GM21515 (cell line): Measurements from ENCODE around the gene ANAPC4.
"Not testable (repeated sequence)": the region's sequence is repeated elsewhere in the genome, so short reads cannot be mapped to it uniquely, and the experiment has no call there.

ENCODE experiments used
- ATAC-seq: cut with Tn5 transposase; IDR thresholded peaks from one replicate; pipeline ENCODE4 v1.9.1; 2021; ENCODE audit not compliant: unreplicated experiment

Gene ANAPC4, protein sequence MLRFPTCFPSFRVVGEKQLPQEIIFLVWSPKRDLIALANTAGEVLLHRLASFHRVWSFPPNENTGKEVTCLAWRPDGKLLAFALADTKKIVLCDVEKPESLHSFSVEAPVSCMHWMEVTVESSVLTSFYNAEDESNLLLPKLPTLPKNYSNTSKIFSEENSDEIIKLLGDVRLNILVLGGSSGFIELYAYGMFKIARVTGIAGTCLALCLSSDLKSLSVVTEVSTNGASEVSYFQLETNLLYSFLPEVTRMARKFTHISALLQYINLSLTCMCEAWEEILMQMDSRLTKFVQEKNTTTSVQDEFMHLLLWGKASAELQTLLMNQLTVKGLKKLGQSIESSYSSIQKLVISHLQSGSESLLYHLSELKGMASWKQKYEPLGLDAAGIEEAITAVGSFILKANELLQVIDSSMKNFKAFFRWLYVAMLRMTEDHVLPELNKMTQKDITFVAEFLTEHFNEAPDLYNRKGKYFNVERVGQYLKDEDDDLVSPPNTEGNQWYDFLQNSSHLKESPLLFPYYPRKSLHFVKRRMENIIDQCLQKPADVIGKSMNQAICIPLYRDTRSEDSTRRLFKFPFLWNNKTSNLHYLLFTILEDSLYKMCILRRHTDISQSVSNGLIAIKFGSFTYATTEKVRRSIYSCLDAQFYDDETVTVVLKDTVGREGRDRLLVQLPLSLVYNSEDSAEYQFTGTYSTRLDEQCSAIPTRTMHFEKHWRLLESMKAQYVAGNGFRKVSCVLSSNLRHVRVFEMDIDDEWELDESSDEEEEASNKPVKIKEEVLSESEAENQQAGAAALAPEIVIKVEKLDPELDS

DNA sequence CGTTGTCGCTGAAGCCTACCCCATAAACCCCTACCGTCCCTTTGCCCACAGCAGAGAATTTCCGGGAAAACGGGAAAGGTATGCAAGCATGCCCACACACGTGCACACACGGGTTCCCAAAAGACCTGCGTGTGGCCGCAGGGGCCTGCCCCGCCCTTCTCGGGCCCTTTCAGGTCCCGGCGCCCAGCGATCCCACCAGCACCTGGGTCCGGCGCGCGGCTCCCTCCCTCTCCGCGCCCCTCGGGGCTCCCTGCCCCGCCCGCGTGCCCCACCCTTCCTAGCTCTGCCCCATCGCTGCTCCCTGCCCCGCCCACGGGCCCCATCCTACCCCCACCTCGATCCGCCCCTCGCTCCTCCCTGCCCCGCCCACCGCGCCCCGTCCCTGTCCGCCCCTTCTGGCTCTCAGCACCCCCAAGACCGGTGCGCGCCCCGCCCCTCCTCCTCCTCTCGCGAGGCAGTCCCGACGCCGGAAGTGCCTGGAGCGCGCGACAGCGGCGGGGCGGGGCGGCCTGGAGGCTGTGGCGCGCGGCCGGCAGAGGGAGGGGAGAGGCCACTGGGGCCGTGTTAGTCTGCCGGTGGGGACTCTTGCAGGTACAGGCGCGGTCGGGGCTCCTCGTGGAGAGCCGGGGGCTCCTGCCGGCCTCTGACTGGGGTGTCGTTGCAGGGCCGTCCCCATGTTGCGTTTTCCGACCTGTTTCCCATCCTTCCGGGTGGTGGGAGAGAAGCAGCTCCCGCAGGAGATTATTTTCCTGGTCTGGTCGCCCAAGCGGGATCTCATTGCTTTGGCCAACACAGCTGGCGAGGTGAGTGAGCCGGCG is at the start of gene ANAPC4:
Gene ANAPC4, plus strand, starts transcription at position 510 of the 818 bp plus-strand sequence. Its CDS starts 165 bp downstream, at position 675.
- ATAC-seq, result peak; percentile 96

DNA sequence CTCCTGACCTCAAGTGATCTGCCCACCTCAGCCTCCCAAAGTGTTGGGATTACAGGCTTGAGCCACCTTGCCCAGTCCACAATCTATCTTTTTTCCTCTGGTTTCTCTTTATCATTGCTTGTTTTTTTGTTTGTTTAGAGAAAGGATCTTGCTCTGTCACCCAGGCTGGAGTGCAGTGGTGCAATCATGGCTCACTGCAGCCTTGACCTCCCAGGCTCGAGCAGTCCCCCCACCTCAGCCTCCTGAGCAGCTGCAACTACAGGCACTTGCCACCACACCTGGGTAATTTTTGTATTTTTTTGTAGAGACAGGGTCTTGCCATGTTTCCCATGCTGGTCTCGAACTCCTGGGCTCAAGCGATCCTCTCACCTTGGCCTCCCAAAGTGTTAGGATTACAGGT is 48.6 kb upstream of the ANAPC4 start:
- ATAC-seq, result not testable (repeated sequence)

DNA sequence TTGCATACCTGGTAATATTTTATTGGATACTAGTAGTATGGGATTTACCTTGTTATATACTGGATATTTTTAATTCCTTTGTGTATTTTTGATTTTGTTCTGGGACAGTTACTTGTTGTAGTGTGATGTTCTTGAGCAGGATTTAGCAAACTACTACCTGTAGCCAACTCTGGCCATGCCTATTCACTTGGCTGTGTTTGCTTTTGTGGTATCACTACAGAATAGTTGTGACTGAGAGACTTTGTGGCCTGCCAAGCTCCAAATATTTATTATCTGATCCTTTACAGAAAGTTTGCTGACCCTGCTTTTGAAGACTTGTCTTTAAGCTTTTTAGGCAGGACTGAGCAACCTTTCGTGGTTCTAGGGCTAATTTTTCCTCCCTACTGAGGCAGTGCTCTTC is 46.7 kb upstream of the ANAPC4 start:
- ATAC-seq, result no peak

DNA sequence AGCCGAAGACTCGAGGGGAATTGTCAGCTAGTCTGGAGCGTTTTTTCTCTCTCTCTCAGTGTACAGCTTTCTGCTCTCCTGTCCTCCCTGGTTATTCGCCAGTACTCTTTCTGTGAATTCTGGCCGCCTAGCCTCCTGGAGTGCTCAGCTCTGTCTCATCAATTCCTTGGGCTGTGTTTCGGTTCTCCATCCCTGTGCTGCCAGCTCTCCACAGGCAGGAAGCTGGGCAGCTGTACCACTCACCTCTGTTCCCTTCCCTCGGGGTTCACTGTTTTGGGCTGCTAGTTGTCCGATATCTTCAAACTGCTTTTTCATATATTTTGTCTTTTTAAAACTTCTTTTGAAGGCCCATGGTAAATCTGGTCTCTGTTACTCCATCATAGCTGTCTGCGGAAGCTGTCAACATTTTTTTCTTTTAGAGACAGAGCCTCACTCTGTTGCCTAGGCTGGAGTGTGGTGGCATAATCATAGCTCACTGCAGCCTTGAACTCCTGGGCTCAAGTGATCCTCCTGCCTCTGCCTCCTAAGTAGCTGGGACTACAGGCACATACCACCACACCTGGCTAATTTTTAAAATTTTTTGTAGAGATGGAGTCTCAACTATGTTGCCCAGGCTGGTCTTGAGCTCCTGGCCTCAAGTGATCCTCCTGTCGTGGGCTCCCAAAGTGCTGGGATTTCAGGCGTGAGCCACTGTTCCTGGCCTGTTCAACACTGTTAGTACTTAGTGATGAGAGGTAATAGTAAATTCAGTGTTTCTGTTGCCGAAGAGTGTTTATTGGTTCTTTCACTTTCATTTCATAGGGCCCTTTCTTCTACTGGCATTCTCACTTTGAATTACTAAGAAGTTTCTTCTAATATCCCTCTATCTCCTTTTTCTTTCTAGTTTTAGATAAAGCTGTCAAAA is 45.9 kb upstream of the ANAPC4 start:
- ATAC-seq, result peak; percentile 79

DNA sequence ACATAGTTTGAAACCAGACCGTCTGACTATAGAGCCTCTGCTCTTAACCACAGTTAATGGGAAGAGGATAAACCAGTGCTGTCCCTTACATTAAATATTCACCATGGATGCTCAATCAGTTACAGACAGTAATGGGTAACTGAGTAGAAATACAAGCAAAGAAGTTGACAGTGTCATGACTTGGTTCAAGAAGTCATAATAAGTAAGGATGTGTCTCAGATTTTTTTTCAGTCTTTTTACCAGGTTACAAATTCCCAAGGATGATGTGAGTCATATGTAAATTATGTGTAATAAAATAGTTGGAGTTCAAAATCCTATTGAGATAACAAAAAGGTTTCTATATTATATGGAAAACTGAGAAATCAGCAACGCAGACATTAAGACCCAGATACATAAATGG is 33.4 kb upstream of the ANAPC4 start:
- ATAC-seq, result no peak

DNA sequence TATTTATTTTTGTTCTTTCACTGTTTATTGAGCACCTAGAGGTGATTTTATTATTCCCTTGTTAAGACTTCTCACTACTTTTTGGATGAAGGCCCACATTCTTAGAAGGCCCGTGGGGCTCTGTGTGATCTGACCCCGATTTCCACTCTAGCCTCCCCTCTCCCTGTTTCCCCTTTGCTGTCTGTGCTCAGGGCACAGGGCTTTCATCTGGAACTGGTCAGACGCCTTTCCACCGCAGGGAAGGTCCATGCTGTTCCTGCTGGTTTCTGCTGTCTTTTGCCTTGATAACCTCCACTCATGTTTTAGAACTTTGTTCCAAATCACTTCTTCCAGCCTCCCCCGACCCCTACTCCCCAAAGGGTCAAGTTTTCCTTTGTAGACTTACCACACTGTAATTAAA is 31.3 kb upstream of the ANAPC4 start:
- no peak for ATAC-seq

DNA sequence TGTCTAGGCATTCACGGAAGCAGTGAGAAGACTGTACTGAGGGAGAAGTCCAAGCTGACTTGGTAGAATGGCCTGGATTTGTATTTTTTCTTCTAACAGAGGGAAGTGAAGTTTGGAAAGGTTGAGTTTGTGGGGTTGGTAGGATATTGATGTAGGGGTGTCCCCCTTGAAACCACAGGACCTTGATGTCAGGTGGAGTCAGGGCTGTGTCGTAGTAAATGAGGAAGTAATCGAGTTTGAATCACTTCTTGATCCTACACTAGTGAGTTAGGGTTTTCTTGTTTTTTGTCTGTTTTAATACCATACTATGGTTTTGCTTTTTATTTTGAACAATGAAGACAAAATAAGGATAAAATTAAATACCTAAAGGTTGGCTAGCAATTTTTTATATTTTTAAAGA is 30.1 kb upstream of the ANAPC4 start:
- peak; percentile 72 for ATAC-seq

DNA sequence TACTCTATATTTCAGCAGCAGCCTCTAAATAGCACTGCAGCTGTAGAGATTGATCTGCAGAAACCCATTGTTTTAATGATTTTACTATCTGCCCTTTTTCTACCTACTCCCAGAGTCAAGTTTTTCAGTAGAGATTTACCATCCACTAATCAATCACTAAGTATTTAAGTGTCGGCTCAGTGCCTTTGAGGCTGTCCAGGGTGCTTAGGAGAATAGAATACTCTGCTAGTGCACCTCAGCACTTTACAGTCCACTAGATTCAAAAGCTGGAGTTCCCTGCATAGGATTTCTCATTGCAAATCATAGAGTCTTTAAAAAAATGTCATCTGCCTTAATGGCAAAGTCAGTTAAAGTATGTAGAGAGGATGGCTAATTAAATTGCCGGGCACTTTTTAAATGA is 29.6 kb upstream of the ANAPC4 start:
- ATAC-seq, result no peak

DNA sequence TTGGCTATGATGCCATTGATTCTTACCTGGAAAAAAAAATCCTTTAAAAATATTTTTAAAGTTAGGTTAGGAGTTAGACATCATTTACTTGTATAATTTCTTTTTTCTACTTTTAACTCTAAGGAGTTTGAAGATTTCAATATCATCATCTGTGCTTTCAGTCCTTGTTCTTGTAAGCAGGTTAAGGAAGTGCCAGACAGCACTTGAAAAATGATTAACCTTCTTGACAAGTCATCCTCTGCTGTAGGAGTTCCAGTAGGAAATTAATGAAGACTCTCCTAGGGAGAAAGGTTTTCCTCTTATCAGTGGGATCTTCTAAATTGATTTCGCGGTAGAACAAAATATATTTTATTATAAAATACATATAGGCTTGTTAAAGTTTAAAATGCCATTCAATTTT is 29.1 kb upstream of the ANAPC4 start:
- no peak for ATAC-seq

DNA sequence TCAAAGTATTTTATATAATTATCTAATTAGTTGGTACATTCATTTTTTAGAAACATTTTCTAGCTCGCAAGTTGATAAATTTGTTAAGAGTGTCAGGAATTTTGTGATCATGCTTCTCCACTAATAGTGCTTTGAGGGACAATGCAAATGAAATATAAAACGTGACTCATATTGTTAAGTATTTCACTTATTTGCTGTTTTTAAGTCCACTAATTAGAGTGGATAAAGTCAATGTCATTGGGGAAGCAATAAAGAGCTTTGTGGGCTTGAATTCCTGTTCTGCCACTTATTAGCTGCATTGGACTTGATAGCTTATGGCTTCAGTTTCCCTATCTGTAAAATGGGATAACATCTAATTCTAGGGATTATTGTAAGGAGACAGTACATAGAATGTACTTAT is 26.5 kb upstream of the ANAPC4 start:
- ATAC-seq, result no peak

DNA sequence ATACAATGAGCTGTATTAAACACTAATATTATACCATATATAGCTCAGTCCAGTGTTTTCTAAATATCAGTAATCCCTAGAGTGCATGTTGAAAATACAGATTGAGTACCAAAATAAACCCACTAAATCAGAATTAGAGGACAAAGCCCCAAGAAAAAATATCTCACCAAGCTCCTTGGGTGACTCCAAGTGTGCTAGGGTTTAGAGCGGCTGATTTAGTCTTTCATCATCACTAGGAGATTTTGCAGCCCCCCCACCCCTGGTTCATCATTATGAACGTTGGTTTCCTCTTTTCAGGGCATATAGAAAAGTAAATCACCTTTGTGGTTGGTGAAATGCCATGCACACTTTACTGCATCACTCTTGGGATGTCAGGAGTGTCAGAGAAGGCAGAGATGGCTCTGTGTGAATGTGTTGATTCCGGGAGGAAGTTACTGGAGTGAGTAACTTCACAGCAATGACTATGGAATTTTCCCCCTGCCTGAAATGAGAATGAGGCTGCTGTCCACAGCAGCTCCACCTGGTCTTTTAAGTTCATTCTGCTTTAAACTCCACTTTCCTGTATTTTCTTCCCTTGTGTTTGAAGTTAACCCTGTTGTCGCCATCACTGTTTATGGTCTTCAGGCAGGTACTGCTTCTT is 25.2 kb upstream of the ANAPC4 start:
- ATAC-seq, result no peak

DNA sequence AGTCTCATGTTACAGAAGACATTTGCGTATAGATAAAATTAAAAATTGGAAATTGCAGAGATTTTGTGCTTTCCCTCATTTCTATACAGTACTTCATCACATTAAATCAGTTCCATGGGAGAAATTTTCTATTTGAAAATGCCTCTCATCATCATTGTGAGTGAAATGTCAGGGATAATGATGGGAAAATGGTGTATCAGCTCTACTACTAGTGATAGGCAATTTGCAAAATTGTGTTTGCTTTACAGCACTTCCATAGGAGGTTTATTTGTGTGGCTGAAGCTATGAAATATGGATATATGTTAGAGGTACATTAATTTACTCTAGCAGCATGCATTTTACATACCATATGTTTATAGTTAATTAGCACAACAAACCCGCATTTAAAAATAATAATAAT is 21.0 kb upstream of the ANAPC4 start:
- no peak for ATAC-seq

DNA sequence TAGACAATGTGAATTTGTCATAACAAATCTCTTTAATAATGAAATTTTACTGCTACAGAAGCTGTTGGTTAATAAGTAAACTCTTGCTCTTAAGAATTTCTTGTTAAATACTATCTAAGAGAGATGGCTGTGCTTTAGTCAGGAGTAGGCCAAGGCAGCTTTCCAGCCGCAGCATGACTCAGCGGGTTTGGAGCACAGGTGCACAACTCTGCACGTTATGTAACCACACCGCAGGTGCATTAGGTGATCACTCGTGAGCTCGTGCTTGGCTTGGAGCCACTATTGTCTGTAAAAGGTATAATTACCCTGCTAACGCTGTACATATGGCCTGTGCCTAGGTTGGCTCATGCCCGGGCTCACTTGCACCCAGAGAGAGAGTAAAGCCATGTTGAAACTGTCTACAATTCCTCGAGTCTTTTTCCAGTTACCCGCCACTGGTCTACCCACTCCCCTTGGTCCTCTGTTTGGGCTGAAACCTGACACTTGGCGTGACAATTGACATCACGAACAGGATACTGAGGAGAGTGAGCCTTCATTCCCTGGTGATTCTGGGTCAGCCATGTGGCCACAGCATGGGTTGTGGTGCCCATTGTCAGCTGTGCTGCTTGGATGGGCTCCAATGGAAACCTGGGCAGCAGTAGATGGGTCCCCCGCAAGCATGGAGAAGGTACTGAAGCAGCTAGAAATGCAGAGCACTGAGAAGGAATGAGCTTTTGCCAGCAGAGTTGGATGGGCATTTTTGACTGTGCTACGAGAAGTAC is 18.4 kb upstream of the ANAPC4 start:
- no peak for ATAC-seq

DNA sequence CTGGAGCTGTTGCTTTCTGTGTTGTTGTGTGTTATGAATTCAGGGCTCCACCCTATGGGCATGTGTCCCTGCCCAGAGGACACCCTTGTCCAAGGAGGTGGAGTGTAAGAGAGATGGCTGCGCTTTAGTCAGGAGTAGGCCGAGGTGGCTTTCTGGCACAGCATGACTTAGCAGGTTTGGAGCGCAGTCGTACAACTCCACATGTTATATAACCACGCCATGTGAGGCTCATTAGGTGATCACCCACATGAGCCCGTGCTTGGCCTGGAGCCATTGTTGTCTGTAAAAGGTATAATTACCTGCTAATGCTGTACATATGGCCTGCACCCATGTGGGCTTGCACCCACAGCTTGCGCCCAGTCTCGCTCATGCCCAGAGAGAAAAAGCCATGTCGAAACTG is 15.8 kb upstream of the ANAPC4 start:
- ATAC-seq, result no peak

DNA sequence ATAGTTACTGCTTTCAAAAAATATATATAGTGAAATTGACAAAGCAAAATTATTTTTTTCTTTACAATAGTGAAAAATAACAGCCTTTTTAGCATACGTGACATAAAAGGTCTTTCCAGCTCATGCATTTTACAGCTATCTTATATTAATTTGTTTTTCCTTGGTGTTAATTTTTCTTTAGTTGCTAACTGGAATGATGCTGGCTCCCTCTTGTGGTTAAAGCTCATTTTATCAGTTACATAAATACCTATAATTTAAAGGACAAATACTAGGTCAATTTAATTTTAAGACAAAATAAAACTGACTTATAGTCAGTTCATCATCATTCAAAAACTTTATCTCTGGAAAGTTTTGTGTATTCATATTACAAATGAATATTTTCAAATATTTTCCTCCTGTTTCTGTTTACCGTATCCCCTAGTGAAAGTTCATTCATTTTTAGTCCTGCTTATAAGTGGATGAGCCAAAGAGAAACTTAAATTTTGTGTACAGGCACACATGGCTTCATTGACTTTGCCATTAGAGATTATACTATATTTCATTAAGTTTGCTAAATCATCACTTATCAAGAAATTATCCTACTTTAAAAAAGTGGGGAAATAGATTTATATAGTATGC is 9.9 kb upstream of the ANAPC4 start:
- no peak for ATAC-seq

DNA sequence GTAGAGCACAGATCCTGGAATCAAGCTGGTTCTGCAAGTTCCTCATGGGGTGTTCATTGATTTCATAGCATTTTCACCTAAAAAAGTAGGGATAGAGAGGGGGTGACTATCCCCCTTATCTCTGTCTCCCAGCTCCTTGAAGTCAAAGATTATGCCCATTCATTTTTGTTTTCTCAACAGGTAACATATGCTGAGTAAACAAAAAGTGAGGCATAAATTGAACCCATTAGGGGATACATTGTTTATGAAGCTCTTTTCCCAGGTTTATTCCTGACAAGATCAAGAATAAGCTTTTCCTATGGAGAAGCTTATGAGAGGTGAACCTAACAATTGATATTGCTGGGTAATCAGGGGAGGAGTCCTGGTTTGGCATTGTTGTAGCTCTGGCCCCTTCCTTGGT is 9.2 kb upstream of the ANAPC4 start:
- no peak for ATAC-seq

DNA sequence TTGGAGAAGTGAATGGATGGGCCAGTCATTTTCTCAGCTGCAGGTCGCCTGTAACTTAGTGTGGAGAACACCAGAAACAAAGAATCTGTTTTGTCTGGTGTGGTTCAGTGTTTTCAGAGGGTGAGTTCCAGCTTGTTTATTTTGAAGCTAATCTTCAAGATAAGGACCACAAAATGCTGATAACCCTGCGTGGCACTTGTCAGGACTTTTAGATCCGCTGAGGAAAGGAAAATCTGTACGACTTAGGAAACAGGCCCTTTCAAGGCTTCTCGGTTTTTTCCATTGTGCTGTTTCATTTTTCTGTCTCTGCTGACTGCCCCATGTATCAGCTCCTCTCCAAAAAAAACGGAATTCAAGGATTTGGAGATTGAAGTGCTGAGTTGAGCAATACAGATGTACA is 8.7 kb upstream of the ANAPC4 start:
- no peak for ATAC-seq

DNA sequence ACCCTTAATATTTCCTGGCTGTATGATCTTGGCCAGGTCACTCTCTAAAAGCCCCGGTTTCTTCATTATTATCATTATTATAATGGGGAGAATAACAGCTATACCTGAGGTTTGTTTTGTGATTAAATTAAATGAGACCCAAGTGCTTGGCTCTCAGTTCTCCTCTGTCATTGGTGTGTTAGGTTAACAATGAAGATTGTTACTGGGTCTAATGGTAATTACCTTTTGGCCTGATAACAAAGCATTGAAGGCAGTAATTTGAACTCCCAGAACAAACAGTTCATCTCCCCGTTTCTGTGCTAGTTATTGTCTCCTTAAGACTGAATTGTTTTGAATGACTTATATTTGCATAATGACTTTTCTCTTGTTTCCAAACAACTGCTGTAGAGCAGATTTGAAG is 6.8 kb upstream of the ANAPC4 start:
- ATAC-seq, result no peak

DNA sequence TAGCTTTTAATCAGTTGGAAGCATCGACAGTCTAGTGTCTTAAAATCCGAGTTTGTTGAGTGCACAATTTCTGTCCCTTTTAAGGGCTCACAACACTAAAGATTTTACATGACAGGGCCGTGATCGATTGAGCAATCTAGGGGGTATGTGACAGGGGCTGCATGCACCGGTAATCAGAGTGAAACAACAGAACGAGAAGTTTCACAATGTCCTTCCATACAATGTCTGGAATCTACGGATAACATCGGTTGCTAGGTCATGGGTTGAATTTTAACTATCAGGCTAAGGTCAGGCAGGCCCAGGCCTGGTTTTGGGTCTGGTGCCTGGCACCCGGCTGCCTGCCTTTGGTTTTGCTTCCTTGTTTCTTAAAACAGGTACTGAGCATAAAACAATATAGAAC is 4.5 kb upstream of the ANAPC4 start:
- ATAC-seq, result not testable (repeated sequence)
